HCT116 (cell line): ENCODE measurements around the gene C2orf80. TPM values are rescaled to one million over a fixed set of nuclear protein-coding genes. Genes with fewer than 3 reads are reported as not detected.

Experiments
- ATAC-seq: fragments of 200-7000 bp; cut with Tn5 transposase; 2 replicates; pipeline ENCODE4 v1.9.1; 2020; ENCODE audit warnings: mild to moderate bottlenecking, moderate library complexity
- BruUV-seq: library from RNA; stranded (reverse); fragments of 400-500 nt; replicated peaks from 2 replicates; lab custom pipeline; 2021; lab: Mats Ljungman, UMichigan
- CTCF ChIA-PET: fragments of 300-600 bp; sonication (Branson Sonifier 250); formaldehyde crosslinking; loops from one replicate; lab custom pipeline; 2021; ENCODE audit warnings: antibody characterized with exemption; lab: Charles Lee
- POLR2A ChIA-PET: fragments of 300-600, 350-600 bp; sonication (Branson Sonifier 250); formaldehyde crosslinking; loops from one replicate; lab custom pipeline; 2021; ENCODE audit warnings: antibody characterized with exemption; lab: Charles Lee
- RAD21 ChIA-PET, 2 experiments: fragments of 300-600 bp; sonication (Branson Sonifier 250); formaldehyde crosslinking; loops; one replicate each; lab custom pipeline; 2023; ENCODE audit warnings: low total read pairs in 2 of 2; ENCODE audit not compliant: uncharacterized antibody in 2 of 2, unreplicated experiment in 2 of 2, low non-redundant PET in 1 of 2; lab: Charles Lee
- DNase-seq: peaks from one replicate; pipeline ENCODE4 v3.0.0-alpha.2; 2010; ENCODE audit warnings: low read depth, low spot score
- H2AFZ ChIP-seq: fragments of 200-600 bp; shearing (Covaris generic), sonication (generic); 2 replicates; pipeline ENCODE4 v1.6.1; 2017; ENCODE audit warnings: low read depth, mixed run types, mixed read lengths, antibody characterized with exemption, low read length; ENCODE audit not compliant: poor library complexity, severe bottlenecking
- H3K27ac ChIP-seq: 2 replicates; pipeline ENCODE4 v1.5.1; 2012; ENCODE audit warnings: low read depth, low read length
- H3K27me3 ChIP-seq: fragments of 200-600 bp; sonication (generic); 2 replicates; pipeline ENCODE4 v1.6.1; 2016; ENCODE audit warnings: mixed run types, low read length, mixed read lengths; ENCODE audit not compliant: insufficient read depth
- H3K36me3 ChIP-seq, 2 experiments: fragments of 200-500 bp in 1 of 2; fragments of 200-600 bp in 1 of 2; sonication (Bioruptor generic) in 1 of 2; sonication (generic) in 1 of 2; 2 replicates each; pipeline versions ENCODE4 v1.5.1 to v1.6.1; 2014 to 2016; ENCODE audit warnings: low read length in 2 of 2, inconsistent platforms in 1 of 2, mixed read lengths in 1 of 2, mixed run types in 1 of 2; ENCODE audit not compliant: insufficient read depth in 2 of 2, control insufficient read depth in 1 of 2
- H3K4me1 ChIP-seq, 2 experiments: fragments of 200-600 bp in 1 of 2; sonication (generic) in 1 of 2; 2 replicates each; pipeline versions ENCODE4 v1.5.1 to v1.6.1; 2012 to 2017; ENCODE audit warnings: low read length in 2 of 2, inconsistent platforms in 1 of 2, mild to moderate bottlenecking in 1 of 2, mixed read lengths in 1 of 2, mixed run types in 1 of 2, moderate library complexity in 1 of 2; ENCODE audit not compliant: insufficient read depth in 2 of 2, control insufficient read depth in 1 of 2
- H3K4me2 ChIP-seq: fragments of 200-600 bp; sonication (generic); 2 replicates; pipeline ENCODE4 v1.6.1; 2017; ENCODE audit warnings: mixed run types, low read length, mixed read lengths
- H3K4me3 ChIP-seq, 2 experiments: fragments of 200-600 bp in 1 of 2; sonication (generic) in 1 of 2; replicated peaks in 1 of 2; 2 replicates each; pipeline ENCODE4 v1.5.1; 2011 to 2016; ENCODE audit warnings: low read length in 2 of 2, control low read depth in 1 of 2, low read depth in 1 of 2, mild to moderate bottlenecking in 1 of 2, mixed read lengths in 1 of 2, mixed run types in 1 of 2
- H3K79me2 ChIP-seq: fragments of 200-600 bp; sonication (generic); 2 replicates; pipeline ENCODE4 v1.6.1; 2017; ENCODE audit warnings: mild to moderate bottlenecking, mixed run types, low read length, moderate library complexity, mixed read lengths; ENCODE audit not compliant: insufficient read depth
- H3K9ac ChIP-seq: fragments of 200-600 bp; sonication (generic); 2 replicates; pipeline ENCODE4 v1.6.1; 2016; ENCODE audit warnings: low read length, mixed read lengths
- H3K9me2 ChIP-seq: fragments of 200-600 bp; sonication (generic), shearing (Covaris generic); 2 replicates; pipeline ENCODE4 v1.6.1; 2017; ENCODE audit warnings: mixed run types, mild to moderate bottlenecking, moderate library complexity; ENCODE audit not compliant: insufficient read depth
- H3K9me3 ChIP-seq, 2 experiments: fragments of 200-500 bp in 1 of 2; fragments of 200-600 bp in 1 of 2; sonication (Bioruptor generic) in 1 of 2; sonication (generic) in 1 of 2; 2 replicates each; pipeline ENCODE4 v1.6.1; 2014 to 2017; ENCODE audit warnings: low read length in 2 of 2, mixed read lengths in 2 of 2, inconsistent platforms in 1 of 2, low read depth in 1 of 2, mild to moderate bottlenecking in 1 of 2, mixed run types in 1 of 2, moderate library complexity in 1 of 2; ENCODE audit not compliant: control insufficient read depth in 1 of 2, insufficient read depth in 1 of 2
- H4K20me1 ChIP-seq: fragments of 200-600 bp; sonication (generic), shearing (Covaris generic); 2 replicates; pipeline ENCODE4 v1.6.1; 2017; ENCODE audit warnings: mixed run types, mild to moderate bottlenecking, moderate library complexity; ENCODE audit not compliant: insufficient read depth
- CBX3 ChIP-seq: IDR thresholded peaks from 2 replicates; pipeline ENCODE4 v1.6.1; 2012; ENCODE audit warnings: low read depth
- EGR1 ChIP-seq: IDR thresholded peaks from 2 replicates; pipeline ENCODE4 v1.6.1; 2012; ENCODE audit warnings: low read depth
- ELF1 ChIP-seq: IDR thresholded peaks from 2 replicates; pipeline ENCODE4 v1.6.1; 2012; ENCODE audit warnings: low read depth, borderline replicate concordance
- EZH2 ChIP-seq: fragments of 200-600 bp; sonication (generic); IDR thresholded peaks from 2 replicates; pipeline ENCODE4 v1.6.1; 2017; ENCODE audit warnings: antibody characterized with exemption, mixed run types
- EZH2phosphoT487 ChIP-seq: fragments of 200-600 bp; IDR thresholded peaks from 2 replicates; pipeline ENCODE4 v1.6.1; 2018; ENCODE audit warnings: antibody characterized with exemption, borderline replicate concordance
- FOSL1 ChIP-seq: IDR thresholded peaks from 2 replicates; pipeline ENCODE4 v1.6.1; 2012; ENCODE audit warnings: low read depth
- POLR2A ChIP-seq: IDR thresholded peaks from 2 replicates; pipeline ENCODE4 v1.7.0; 2011; ENCODE audit warnings: borderline replicate concordance; ENCODE audit not compliant: insufficient read depth, insufficient read length; ENCODE audit errors: extremely low read depth
- YY1 ChIP-seq: IDR thresholded peaks from 2 replicates; pipeline ENCODE4 v1.6.1; 2011; ENCODE audit warnings: low read length, low read depth, moderate library complexity, mild to moderate bottlenecking; ENCODE audit not compliant: insufficient replicate concordance; ENCODE audit errors: extremely low read depth
- intact Hi-C: fragments of 100-400 bp; cut with micrococcal nuclease; formaldehyde crosslinking; loops from 2 replicates; pipeline ENCODE4 v1.10.0; 2022
- total RNA-seq: library from RNA; stranded (reverse); gene quantifications from one replicate; pipeline ENCODE4 v1.2.1, GENCODE V29; 2021; ENCODE audit not compliant: unreplicated experiment

The C2orf80 gene
- total RNA-seq, 1 experiment from 2014 or later: not detected

- Histone ChIP-seq H3K9me2 (no peaks in the 10 kb centered on the region), H3K9ac (no peak overlapping the region), H3K79me2 (no peaks in the 10 kb centered on the region), H3K9me3 (no peaks in the 10 kb centered on the region), H3K27me3 (no peaks in the 10 kb centered on the region), H2AFZ (peak overlapping the region; percentile 100), H4K20me1 (no peaks in the 10 kb centered on the region), H3K4me3 (no peak overlapping the region), H3K4me1 (peaks cover 4 to 10% of the 10 kb centered on the region in 2 experiments; a peak in 2 of 4 replicates), H3K27ac (no peak overlapping the region), H3K36me3 (no peaks in the 10 kb centered on the region), H3K4me2 (no peak overlapping the region)
- TF ChIP-seq FOSL1: no peak
- no peak for TF ChIP-seq CBX3
- no peak for TF ChIP-seq ELF1
- TF ChIP-seq POLR2A: no peak
- TF ChIP-seq YY1: no peak
- no peak for TF ChIP-seq EZH2
- BruUV-seq: no TSS peak
- intact Hi-C loops: loop anchor here (5.0 kb wide), 1 partner anchor 63 kb away; no protein-coding TSS in a partner anchor
- ChIA-PET POLR2A (no interaction called here), RAD21 (no interaction called here), CTCF (interaction anchor here (3.6 kb wide), 1 partner anchor 10 kb away, joined by 13 read pairs; no protein-coding TSS in a partner anchor)
- no peak for DNase-seq
- ATAC-seq: no peak
Measured at GRCh38 chr2:208164951-208165755, 24.7 kb downstream of the C2orf80 start.

- ATAC-seq: no peak
Measured at GRCh38 chr2:208163489-208163888, 26.3 kb downstream of the C2orf80 start, which contains the start of gene CRYGA. Gene CRYGA (minus strand): TSS chr2:208163589. CDS start chr2:208163556, 33 bp downstream.

More at GRCh38 chr2:208163489-208163888, 26.3 kb downstream of the C2orf80 start, which contains the start of gene CRYGA:
- no peak within 1 kb of the TSS for H3K4me2 ChIP-seq
- no peaks in the 10 kb centered on the region for H3K79me2 ChIP-seq
- H3K4me1 ChIP-seq: peaks cover 4 to 10% of the 10 kb centered on the region in 2 experiments; a peak in 2 of 4 replicates
- DNase-seq: no peak
- no peak for TF ChIP-seq EGR1
- no peak for TF ChIP-seq EZH2phosphoT487
- no peak for TF ChIP-seq POLR2A
- TF ChIP-seq EZH2: no peak
- no peaks in the 10 kb centered on the region for H4K20me1 ChIP-seq
- no peaks in the 10 kb centered on the region for H3K36me3 ChIP-seq
- H2AFZ ChIP-seq: no peak within 1 kb of the TSS
- H3K9me2 ChIP-seq: no peaks in the 10 kb centered on the region
- RAD21 ChIA-PET: no interaction called here
- no peak within 1 kb of the TSS for H3K4me3 ChIP-seq
- intact Hi-C loops: loop anchor here (5.0 kb wide), 1 partner anchor 61 kb away; no protein-coding TSS in a partner anchor
- H3K9me3 ChIP-seq: no peaks in the 10 kb centered on the region
- CTCF ChIA-PET: interaction anchor here (3.6 kb wide), 1 partner anchor 12 kb away, joined by 13 read pairs; no protein-coding TSS in a partner anchor
- POLR2A ChIA-PET: no interaction called here
- no peaks in the 10 kb centered on the region for H3K27me3 ChIP-seq
- no peak within 1 kb of the TSS for H3K9ac ChIP-seq
- no TSS peak for BruUV-seq
- no peak within 1 kb of the TSS for H3K27ac ChIP-seq
